Loucy (cell line): Measurements from ENCODE around the gene DPRX.

Experiments
- H2AFZ ChIP-seq: fragments of 200-600 bp; sonication (generic); 2 replicates; pipeline ENCODE4 v1.6.0; 2016; ENCODE audit warnings: antibody characterized with exemption, mild to moderate bottlenecking, low read length, moderate library complexity
- H3F3A ChIP-seq: fragments of 200-600 bp; 2 replicates; pipeline ENCODE4 v1.6.0; 2016; ENCODE audit warnings: antibody characterized with exemption, low read depth, mild to moderate bottlenecking
- H3K27me3 ChIP-seq: fragments of 200-600 bp; sonication (generic); 2 replicates; pipeline ENCODE4 v1.6.1; 2014; ENCODE audit warnings: low read length, mild to moderate bottlenecking; ENCODE audit not compliant: insufficient read depth, poor library complexity, severe bottlenecking
- H3K36me3 ChIP-seq: fragments of 200-600 bp; sonication (generic); 2 replicates; pipeline ENCODE4 v1.6.1; 2016; ENCODE audit warnings: low read length; ENCODE audit not compliant: insufficient read depth
- H3K4me1 ChIP-seq: fragments of 200-600 bp; sonication (generic); 2 replicates; pipeline ENCODE4 v1.5.1; 2014; ENCODE audit warnings: low read length, mild to moderate bottlenecking; ENCODE audit not compliant: insufficient read depth, poor library complexity, severe bottlenecking
- H3K4me2 ChIP-seq: fragments of 200-600 bp; sonication (generic); 2 replicates; pipeline ENCODE4 v1.6.0; 2014; ENCODE audit warnings: antibody characterized with exemption, low read length, low read depth, mild to moderate bottlenecking; ENCODE audit not compliant: poor library complexity, severe bottlenecking
- H3K4me3 ChIP-seq: fragments of 200-600 bp; sonication (generic); 2 replicates; pipeline ENCODE4 v1.5.1; 2014; ENCODE audit warnings: low read length, mild to moderate bottlenecking, mixed read lengths; ENCODE audit not compliant: poor library complexity, severe bottlenecking
- H3K79me2 ChIP-seq: fragments of 200-600 bp; sonication (generic); 2 replicates; pipeline ENCODE4 v1.6.1; 2014; ENCODE audit warnings: low read length; ENCODE audit not compliant: insufficient read depth
- H3K9ac ChIP-seq: fragments of 200-600 bp; sonication (generic); 2 replicates; pipeline ENCODE4 v1.6.0; 2014; ENCODE audit warnings: mild to moderate bottlenecking, low read depth, low read length, moderate library complexity; ENCODE audit not compliant: poor library complexity, severe bottlenecking
- H3K9me2 ChIP-seq: fragments of 200-600 bp; sonication (generic); replicated peaks from 2 replicates; pipeline ENCODE4 v1.6.1; 2016; ENCODE audit warnings: low read depth, low read length, mixed read lengths
- H3K9me3 ChIP-seq: fragments of 200-600 bp; sonication (generic); 2 replicates; pipeline ENCODE4 v1.6.1; 2014; ENCODE audit warnings: mild to moderate bottlenecking, antibody characterized with exemption, low read length, low read depth; ENCODE audit not compliant: insufficient read depth
- H4K20me1 ChIP-seq: fragments of 200-600 bp; sonication (generic); 2 replicates; pipeline ENCODE4 v1.6.0; 2014; ENCODE audit warnings: antibody characterized with exemption, low read length, mild to moderate bottlenecking; ENCODE audit not compliant: insufficient read depth, poor library complexity, severe bottlenecking
- EZH2phosphoT487 ChIP-seq: fragments of 200-600 bp; IDR thresholded peaks from 2 replicates; pipeline ENCODE4 v1.6.1; 2018; ENCODE audit warnings: antibody characterized with exemption, mild to moderate bottlenecking, moderate library complexity, borderline replicate concordance
- TF ChIP-seq, protein P1 (sequence below): fragments of 200-600 bp; sonication (generic); conservative IDR thresholded peaks from 2 replicates; pipeline ENCODE4 v1.5.1; 2014; ENCODE audit warnings: mild to moderate bottlenecking, antibody characterized with exemption, low read length

Gene DPRX

GRCh38 chr19:53652476-53652875 lies 20.7 kb downstream of the DPRX start:
- no peak for TF ChIP-seq EZH2phosphoT487
- TF ChIP-seq, protein P1, sequence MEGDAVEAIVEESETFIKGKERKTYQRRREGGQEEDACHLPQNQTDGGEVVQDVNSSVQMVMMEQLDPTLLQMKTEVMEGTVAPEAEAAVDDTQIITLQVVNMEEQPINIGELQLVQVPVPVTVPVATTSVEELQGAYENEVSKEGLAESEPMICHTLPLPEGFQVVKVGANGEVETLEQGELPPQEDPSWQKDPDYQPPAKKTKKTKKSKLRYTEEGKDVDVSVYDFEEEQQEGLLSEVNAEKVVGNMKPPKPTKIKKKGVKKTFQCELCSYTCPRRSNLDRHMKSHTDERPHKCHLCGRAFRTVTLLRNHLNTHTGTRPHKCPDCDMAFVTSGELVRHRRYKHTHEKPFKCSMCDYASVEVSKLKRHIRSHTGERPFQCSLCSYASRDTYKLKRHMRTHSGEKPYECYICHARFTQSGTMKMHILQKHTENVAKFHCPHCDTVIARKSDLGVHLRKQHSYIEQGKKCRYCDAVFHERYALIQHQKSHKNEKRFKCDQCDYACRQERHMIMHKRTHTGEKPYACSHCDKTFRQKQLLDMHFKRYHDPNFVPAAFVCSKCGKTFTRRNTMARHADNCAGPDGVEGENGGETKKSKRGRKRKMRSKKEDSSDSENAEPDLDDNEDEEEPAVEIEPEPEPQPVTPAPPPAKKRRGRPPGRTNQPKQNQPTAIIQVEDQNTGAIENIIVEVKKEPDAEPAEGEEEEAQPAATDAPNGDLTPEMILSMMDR: no peak
- H3K36me3 ChIP-seq: no peaks in the 10 kb centered on the region
- peaks cover 14% of the 10 kb centered on the region; the same call in 1 of the 2 replicates for H3K9me3 ChIP-seq

DNA sequence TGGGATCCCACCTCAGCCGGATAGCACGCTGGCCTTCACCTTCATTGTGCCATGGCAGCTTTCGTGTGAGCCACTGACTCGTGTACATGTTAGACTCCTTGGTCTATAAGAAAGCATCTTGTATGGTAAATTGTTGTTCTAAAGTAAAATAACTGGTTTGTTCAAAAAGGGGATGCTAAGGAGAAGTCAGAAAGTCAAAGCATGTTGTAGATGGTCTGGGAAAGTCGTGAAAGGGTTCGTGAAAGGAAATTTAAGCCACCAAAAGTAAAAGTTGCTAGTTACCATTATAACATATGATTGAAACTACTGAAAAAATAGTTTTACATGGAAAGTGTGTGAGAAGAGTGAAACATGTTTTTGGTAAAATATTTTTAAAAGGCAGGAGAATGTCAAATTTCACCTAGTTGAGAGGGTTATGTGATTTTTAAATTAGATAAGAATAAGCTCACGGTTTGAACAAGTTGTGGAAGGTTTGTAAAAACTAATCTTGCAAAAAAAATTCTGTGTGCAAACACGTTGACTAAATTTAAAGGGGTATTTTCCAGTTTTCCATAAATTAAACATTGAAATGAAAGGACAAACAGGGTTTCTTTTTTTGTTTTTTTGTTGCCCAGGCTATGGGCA lies 23.4 kb downstream of the DPRX start:
- Histone ChIP-seq H4K20me1 (no peaks in the 10 kb centered on the region), H3K36me3 (no peaks in the 10 kb centered on the region), H3F3A (no peaks in the 10 kb centered on the region), H3K9ac (no peak overlapping the region), H3K4me3 (no peak overlapping the region), H3K27me3 (no peaks in the 10 kb centered on the region), H3K9me2 (no peaks in the 10 kb centered on the region), H3K4me2 (no peak overlapping the region), H3K4me1 (no peaks in the 10 kb centered on the region), H3K9me3 (peaks cover 10% of the 10 kb centered on the region; the same call in 1 of the 2 replicates), H3K79me2 (no peaks in the 10 kb centered on the region), H2AFZ (no peak overlapping the region)
- TF ChIP-seq, protein P1: no peak
- no peak for TF ChIP-seq EZH2phosphoT487

More at GRCh38 chr19:53652476-53652875, 20.7 kb downstream of the DPRX start:
- no peaks in the 10 kb centered on the region for H3K4me1 ChIP-seq
- H3K9me2 ChIP-seq: no peaks in the 10 kb centered on the region
- no peaks in the 10 kb centered on the region for H4K20me1 ChIP-seq
- no peak overlapping the region for H3K4me2 ChIP-seq
- no peaks in the 10 kb centered on the region for H3K27me3 ChIP-seq
- no peak overlapping the region for H2AFZ ChIP-seq
- no peaks in the 10 kb centered on the region for H3F3A ChIP-seq
- H3K4me3 ChIP-seq: no peak overlapping the region
- no peaks in the 10 kb centered on the region for H3K79me2 ChIP-seq
- H3K9ac ChIP-seq: no peak overlapping the region

GRCh38 chr19:53657330-53657729 lies 25.5 kb downstream of the DPRX start:
- TF ChIP-seq, protein P1: no peak
- TF ChIP-seq EZH2phosphoT487: no peak
- Histone ChIP-seq H3K79me2 (no peaks in the 10 kb centered on the region), H3K27me3 (no peaks in the 10 kb centered on the region), H3K9me2 (no peaks in the 10 kb centered on the region), H3F3A (no peaks in the 10 kb centered on the region), H3K9me3 (peaks cover 8% of the 10 kb centered on the region; the same call in 1 of the 2 replicates), H3K4me3 (no peak overlapping the region), H3K4me2 (no peak overlapping the region), H3K4me1 (no peaks in the 10 kb centered on the region), H3K36me3 (no peaks in the 10 kb centered on the region), H2AFZ (no peak overlapping the region), H4K20me1 (no peaks in the 10 kb centered on the region), H3K9ac (no peak overlapping the region)
